Stimulated activated CD8-positive, alpha-beta memory T cell treated with anti-CD3 and anti-CD28 coated beads, Interleukin-4, amount 100 ng/mL, for 48 hours (primary cell): ENCODE results near the gene LENG1.
"Not testable (repeated sequence)": the region's sequence is repeated elsewhere in the genome, so short reads cannot be mapped to it uniquely, and the experiment has no call there.

Experiments used
- DNase-seq: peaks from one replicate; pipeline ENCODE4 v3.0.0-alpha.2; 2020

The LENG1 gene

DNA sequence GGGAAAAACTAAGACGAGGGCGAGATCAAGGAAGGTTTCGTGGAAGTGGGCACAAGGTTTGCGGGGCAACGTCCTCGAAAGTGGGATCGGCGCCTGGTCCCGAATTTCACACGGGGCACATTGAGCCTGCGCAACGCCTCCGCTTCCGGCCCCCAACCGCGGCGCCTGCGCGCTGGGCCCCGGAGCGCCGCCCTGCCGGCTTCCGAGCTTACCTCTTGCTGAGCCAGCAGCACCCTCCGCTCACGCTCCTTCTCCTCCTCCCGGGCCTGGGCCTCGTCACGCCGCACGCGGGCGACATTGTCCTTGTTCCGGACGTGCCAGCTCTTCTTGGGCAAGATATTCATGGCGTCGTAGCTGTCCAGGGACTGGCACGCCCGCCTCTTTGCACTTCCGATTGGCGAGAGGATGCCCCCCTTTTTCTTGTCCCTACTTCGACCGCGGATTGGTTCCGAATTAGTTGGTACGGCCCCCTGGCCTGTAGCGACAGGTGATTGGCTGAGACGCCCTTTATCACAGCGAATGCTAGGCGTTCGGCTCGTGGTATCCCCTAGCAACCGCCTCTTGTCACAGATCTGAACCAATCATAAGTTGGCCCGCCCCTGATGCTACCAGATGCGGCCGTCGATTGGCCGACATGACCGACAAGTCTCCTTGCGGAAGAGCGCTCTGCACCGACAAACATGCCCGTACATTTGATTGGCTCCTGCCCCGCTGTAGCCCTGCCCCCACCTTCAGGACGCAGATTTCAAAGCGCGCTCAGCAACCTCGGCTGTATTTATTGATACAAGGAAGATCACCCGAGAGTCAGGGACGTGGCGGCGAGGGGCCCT is at the start of gene LENG1:
TSS of gene LENG1 (minus strand) at position 370 of the 830 bp plus-strand sequence. CDS start at position 344, 26 bp downstream.
- DNase-seq, result peak; percentile 98

GRCh38 chr19:54208784-54209057 is 49.2 kb upstream of the LENG1 start:
- no peak for DNase-seq

GRCh38 chr19:54207983-54208783 is 48.7 kb upstream of the LENG1 start:
- DNase-seq, result peak; percentile 74

GRCh38 chr19:54207676-54207982 is 48.1 kb upstream of the LENG1 start:
- no peak for DNase-seq

DNA sequence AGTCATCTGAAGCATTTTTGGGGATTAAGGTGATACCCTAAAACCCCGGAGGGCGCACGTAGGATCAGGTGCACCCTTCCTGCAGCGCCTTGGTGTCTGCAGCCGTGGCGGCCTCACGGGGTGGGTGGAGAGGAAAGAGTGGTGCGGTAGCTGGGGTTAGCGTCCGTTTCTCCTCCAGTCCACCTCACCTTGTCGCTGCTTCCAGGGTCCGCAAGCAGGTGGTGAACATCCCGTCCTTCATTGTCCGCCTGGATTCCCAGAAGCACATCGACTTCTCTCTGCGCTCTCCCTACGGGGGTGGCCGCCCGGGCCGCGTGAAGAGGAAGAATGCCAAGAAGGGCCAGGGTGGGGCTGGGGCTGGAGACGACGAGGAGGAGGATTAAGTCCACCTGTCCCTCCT is 47.7 kb upstream of the LENG1 start:
- not testable (repeated sequence) for DNase-seq

- no peak for DNase-seq
Observed at GRCh38 chr19:54206831-54207177, 47.3 kb upstream of the LENG1 start.

- DNase-seq, result no peak
Observed at GRCh38 chr19:54206030-54206830, 46.7 kb upstream of the LENG1 start.

- DNase-seq, result no peak
Observed at GRCh38 chr19:54204767-54205468, 45.4 kb upstream of the LENG1 start.

DNA sequence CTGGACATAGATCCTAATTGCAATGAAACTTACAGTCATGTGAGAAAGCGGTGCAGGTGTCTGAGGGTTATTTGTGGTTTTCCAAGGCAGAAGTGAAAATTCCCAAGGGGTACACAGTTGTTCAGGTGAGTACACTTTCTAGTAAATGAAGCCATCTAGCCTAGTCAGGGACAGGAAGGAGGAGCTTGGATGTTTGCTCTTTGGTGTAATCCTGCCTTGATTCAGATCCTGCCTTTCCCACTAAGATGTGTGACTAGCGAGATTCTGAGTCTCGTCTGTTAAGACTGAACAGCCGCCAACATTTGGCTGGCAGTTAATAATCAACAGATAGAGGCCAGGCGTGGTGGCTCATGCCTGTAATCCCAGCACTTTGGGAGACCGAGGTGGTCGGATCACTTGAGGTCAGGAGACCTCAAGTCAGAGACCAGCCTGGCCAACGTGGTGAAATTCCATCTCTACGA is 43.7 kb upstream of the LENG1 start:
- no peak for DNase-seq

DNA sequence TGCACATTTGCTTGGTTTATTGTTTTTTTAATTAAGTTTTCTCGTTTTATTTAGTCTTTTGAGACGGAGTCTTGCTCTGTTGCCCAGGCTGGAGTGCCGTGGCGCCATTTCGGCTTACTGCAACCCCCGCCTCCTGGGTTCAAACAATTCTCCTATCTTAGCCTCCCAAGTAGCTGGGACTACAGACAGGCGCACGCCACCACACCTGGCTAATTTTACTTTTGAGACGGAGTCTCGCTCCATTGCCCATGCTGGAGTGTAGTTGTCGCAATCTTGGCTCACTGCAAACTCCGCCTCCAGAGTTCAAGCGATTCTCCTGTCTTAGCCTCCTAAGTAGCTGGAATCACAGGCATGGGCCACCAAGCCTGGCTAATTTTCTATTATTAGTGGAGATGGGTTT is 42.5 kb upstream of the LENG1 start:
- DNase-seq, result no peak

GRCh38 chr19:54201172-54201701 is 41.7 kb upstream of the LENG1 start:
- peak; percentile 50 for DNase-seq

DNA sequence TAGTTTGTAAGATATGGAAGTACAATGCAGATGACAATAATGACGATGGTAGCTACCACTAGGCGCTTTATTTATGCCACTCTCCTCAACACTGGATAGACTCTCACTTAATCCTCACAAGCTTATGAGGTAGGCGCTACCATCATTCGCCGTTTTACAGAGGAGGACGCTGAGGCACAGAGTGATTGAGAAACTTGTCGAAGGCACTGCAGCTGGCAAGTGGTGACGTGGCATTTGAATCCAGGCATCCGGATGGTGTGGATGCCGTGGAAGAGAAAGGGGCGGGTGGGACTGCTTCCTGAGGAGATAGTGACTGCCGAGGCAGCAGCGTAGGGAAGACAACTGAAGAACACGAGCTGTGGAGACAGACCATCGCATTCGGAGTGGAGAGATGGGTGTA is 39.9 kb upstream of the LENG1 start:
- DNase-seq, result no peak

DNA sequence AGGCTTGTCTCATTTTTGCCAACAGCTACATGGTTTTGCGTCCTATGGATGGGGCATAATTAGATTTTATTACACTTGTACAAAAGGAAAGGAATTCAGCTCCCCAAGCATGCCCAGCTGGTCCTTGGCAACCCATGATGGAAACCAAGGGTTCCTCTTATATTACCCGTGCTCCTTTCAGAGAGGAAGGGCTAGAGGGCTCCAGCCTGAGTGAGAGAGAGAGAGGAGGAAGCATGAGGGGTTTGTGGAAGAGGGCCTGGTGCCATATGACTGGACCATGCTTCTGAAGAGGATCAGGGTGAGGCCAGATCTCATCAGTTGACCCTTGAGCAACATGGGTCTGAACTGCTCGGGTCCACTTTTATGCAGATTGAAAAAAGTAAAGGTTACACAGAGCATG is 37.6 kb upstream of the LENG1 start:
- no peak for DNase-seq

GRCh38 chr19:54196536-54196935 is 37.0 kb upstream of the LENG1 start:
- no peak for DNase-seq

GRCh38 chr19:54194463-54194862 is 34.9 kb upstream of the LENG1 start:
- not testable (repeated sequence) for DNase-seq

GRCh38 chr19:54193011-54193410 is 33.5 kb upstream of the LENG1 start:
- DNase-seq, result no peak

DNA sequence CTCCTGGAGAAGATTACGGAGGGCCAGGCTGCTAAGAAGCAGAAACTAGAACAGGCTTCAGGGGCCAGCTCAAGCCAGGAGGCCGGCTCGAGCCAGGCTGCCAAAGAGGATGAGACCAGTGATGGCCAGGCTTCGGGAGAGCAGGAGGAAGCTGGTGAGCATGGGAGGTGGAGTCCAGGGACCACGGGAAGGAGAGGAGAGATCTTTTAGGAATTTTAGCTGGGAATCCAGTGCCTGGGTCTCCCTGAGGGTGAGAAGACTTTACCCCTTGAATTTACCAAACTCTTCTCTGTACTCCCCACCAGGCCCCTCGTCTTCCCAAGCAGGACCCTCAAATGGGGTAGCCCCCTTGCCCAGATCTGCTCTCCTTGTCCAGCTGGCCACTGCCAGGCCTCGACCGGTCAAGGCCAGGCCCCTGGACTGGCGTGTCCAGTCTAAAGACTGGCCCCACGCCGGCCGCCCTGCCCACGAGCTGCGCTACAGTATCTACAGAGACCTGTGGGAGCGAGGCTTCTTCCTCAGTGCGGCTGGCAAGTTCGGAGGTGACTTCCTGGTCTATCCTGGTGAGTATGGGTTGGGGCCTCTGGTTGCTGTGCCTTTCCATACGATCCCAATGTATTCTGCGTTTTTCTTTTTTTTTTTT is 32.4 kb upstream of the LENG1 start:
- no peak for DNase-seq

DNA sequence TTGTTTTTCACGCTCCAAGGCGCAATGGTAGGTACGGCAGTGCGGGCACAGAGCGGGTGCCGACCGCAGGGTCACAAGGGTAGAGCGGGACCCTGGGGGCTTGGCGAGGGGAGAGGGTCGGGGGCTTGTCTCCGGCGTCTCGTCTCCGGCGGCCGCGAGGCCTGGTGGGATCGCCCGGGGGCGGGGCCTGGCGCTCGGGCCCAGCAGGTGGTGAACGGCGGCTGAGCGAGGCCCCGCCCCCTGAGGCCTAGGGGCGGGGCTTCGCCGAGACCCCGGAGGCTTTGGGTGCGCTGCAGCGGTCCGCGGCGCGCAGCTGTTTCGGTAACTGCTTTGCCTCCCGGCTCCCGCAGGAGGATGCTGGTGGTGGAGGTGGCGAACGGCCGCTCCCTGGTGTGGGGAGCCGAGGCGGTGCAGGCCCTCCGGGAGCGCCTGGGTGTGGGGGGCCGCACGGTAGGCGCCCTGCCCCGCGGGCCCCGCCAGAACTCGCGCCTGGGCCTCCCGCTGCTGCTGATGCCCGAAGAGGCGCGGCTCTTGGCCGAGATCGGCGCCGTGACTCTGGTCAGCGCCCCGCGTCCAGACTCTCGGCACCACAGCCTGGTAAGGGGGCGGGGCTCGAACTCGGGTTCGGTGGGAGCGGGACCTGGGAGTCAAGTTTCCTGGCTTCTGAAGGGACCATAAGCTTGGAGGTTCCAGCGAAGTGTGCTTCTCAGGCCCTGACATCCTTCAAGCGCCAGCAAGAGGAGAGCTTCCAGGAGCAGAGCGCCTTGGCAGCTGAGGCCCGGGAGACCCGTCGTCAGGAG is 31.7 kb upstream of the LENG1 start, which contains the start of gene TSEN34:
TSS of gene TSEN34 (plus strand) at position 298 of the 800 bp plus-strand sequence. CDS start at position 355, 57 bp downstream.
- peak; percentile 88 for DNase-seq

DNA sequence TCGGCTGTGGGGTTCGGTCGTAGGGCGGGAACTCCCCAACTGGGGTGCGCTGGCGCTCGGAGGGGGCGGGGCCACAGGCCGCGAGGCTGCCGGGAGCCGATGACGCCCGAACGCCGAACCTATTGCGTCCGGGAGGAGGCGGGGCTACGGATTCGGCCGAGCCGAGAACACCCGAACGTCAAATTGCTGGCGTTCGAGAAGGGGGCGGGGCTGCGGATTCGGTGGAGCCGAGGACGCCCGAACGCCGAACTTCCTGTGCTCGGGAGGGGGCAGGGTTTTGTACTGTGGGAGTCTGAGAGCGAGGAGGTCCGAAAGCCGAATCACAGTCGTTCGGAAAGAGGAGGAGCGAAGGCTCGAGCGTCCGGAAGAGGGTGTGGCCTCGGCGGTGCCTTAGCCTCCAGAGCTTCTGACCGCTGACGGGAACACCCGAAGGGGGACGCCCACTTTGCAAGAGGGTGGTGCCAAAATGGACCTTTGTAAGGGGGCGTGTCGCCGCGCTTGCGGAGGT is 31.0 kb upstream of the LENG1 start:
- peak; percentile 100 for DNase-seq

GRCh38 chr19:54189735-54190502 is 30.4 kb upstream of the LENG1 start:
- DNase-seq, result peak; percentile 100
